ENCODE data around the gene OR2T5.
"Not testable (repeated sequence)": the region's sequence is repeated elsewhere in the genome, so short reads cannot be mapped to it uniquely, and the experiment has no call there.

Gene OR2T5

DNA sequence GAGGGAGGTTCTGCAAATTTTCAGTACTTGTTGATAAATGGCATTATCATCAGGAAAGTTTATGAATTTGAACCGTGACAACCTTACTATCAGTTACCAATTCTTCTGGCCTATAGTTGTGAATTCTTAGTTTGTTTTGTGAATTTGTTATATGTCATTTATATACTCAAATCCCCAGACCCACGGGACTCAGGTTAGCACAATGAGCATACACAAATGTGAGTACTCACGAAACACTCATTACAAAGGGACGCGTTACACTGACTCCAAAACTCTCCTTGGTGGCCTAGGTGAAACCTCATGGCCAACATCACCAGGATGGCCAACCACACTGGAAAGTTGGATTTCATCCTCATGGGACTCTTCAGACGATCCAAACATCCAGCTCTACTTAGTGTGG is at the start of gene OR2T5:
TSS of gene OR2T5 (plus strand) at position 301 of the 400 bp plus-strand sequence. CDS start at position 301, 0 bp downstream.
- not testable (repeated sequence) for DNase-seq

DNA sequence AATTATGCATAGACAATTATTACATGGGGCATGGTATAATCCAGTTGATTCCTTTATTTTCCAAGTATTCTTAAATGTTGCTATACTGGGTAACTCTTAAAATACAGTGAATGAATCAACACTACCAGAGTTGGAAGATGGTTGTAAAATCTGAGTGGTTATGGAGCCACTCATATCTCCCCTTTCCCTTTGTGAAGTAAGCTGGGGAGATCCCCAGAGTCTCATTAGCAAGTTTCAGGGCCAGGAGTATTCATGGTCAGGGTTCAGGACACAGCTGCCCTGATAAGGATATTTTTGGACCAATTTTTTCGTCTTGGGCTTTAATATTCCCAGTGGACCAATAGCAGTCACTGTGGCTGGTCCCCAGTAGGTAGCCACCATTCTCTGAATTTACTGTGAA is 49.7 kb upstream of the OR2T5 start:
- not testable (repeated sequence) for DNase-seq

DNA sequence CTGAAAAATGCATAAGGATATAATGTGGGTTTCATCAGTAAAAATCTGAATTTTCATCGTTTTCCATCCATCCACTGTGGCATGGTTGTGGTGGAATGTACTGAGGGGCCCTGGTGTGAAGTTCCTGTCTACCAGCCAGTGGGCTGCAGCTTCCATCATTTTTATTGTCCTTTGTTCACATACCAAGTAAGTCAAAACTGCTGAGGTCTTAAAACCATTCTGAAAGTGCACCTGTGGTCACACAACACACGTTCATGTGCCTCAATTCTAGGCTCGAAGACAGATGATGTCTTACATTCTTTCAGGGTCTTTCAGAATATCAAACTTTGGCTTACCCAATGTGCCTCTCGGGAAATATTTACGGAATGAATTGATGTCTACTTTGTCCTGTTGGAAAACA is 49.1 kb upstream of the OR2T5 start:
- not testable (repeated sequence) for DNase-seq

DNA sequence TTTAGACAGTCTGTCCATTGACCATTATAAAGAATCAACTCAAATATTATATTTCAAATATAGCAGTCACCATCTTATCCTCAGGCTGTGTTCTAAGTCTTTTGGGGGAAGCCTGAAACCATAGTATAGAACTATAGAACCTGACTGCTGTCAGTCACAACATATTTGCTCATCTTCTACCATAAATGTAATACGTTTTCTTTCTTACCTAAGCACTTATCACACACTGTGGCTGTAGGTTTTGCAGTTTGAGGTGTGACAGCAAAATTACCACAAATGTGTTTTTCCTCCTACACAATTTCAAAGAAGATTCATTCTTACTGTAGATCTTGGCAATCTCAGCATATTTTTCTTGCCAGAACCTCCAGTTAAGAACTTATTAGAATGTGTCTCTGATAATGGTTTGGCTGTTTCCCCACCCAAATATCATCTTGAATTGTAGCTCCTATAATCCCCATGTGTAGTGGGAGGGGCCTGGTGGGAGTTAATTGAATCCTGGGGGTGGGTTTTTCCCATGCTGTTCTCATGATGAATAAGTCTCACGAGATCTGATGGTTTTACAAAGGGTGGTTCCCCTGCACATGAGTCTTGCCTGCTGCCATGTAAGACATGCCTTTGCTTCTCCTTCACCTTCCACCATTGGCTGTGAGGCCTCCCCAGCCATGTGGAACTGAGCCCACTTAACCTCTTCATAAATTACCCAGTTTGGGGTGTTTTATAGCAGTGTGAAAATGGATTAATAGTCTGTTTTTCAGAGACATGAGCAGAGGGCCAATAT is 45.7 kb upstream of the OR2T5 start:
- DNase-seq = not testable (repeated sequence)

DNA sequence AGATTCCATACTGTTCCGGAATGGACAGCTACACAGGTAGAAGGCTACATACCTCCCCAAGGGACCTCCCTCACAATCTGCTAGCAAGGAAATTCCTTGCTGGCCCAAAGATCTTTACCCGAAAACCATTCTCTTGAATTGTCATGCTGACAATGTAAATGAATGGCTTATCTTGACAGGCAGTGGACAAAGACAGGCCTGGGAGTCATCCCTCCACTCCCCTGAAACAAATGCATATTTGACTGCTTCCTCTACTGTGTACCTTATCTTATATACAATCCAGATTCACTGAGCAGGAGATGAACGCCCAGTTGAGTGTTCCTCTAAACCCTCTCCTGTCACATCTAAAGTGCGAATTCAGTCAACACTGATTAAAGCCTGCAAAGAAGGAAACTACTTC is 43.8 kb upstream of the OR2T5 start:
- DNase-seq = not testable (repeated sequence)

DNA sequence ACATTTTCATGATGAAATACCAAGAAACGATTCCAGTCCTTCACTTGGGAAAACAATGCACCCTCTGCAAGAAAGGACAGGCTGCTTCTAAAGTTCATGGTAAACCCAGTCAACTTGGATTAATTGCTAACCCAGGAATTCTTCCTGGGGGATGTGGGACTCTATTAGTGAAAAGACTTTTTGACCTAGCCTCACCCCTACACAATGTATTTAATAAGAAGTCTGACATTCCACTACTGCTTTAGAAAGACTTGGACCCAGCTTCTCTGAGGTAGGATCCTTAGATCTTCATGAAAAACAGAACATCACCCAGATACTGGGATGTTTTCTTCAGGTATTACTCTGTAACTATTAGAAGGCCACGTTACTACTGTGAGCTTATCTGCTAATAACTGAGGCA is 43.0 kb upstream of the OR2T5 start, which contains the start of gene OR2T2:
TSS of gene OR2T2 (plus strand) at position 239 of the 400 bp plus-strand sequence. CDS start 7,161 bp downstream, outside the sequence.
- not testable (repeated sequence) for DNase-seq

DNA sequence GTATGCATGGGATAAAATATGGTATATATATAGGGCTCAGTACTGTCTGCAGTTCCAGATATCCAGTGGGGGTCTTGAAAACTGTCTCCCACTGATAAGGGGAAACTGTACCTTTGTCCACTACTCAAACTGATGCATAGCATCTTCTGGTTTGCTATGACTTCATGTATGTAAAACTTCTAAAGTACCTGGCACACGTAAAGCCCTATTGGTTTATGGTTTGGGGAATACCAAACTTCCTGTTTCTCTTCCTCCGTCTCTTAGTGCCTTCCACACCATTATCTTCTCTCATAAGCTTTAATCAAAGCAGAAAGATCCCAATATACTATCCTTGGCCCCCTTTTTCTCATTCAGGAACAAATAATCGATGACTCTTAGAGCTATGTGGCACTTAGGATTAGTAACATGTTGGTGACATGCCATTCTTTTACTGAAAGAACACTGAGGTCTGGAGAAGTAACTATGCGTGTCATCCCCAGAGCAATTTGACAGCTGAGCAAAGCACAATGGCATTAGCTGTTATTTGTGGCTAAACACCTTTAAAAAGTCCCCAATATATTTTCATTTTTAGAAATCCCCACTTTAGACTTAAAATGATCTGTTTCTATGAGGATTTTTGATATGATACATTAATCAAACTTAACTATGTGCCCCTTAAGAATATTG is 39.8 kb upstream of the OR2T5 start:
- DNase-seq = not testable (repeated sequence)

DNA sequence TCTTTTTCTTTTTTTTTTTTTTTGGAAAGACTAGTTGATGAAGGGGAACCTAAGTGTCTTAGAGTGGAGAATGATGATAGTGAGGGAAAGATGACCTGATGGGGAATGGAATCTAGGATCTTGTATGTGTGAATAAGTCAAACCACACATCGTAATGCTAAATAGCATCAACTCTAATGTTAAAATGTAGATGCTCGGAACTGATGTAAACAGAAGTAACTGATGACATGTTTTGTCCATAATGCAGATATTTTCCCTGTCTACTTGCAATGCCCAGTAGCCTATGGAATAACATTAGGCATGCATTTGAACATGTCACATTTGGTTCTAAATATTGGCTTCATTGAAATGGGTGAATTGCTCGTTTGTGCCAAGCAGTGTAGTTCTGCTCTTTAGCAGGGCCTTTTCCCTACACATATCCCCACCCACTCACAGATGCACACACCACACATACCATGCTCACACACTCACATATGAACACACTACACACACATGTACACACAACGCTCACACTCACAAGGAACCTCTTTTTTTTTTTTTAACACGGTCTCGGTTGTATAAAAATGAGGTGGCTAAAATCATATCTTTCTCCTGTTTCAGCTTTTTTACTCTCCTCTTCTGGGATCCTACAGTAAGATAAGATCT is 38.4 kb upstream of the OR2T5 start:
- not testable (repeated sequence) for DNase-seq

GRCh38 chr1:248450466-248451145 is 37.8 kb upstream of the OR2T5 start:
- DNase-seq = not testable (repeated sequence)

- not testable (repeated sequence) for DNase-seq
Measured at GRCh38 chr1:248453619-248454018, 34.8 kb upstream of the OR2T5 start.

- not testable (repeated sequence) for DNase-seq
Measured at GRCh38 chr1:248455045-248455444, 33.3 kb upstream of the OR2T5 start.

- not testable (repeated sequence) for DNase-seq
Measured at GRCh38 chr1:248456635-248457034, 31.8 kb upstream of the OR2T5 start.

DNA sequence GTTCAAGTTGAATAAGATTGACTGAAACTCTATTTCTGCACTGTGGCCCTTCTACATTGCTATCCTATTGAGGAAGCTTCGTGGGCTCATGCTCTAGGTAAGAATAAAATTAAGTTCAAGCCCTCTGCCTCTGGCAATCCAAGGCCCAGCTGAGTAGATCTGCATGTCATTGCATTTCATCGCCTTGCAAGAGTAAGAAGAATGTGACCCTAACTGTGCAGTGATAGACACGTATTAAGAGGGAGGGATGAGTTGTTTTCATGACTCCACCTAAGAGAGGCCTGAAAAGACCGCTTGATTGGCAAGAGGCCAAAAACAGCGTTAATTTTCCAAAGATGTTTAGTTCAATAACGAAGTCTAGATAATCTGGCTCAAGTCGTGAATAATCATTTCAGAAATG is 29.3 kb upstream of the OR2T5 start:
- DNase-seq = not testable (repeated sequence)

GRCh38 chr1:248471154-248471553 is 17.2 kb upstream of the OR2T5 start:
- DNase-seq = no peak

- DNase-seq = not testable (repeated sequence)
Measured at GRCh38 chr1:248472111-248472510, 16.3 kb upstream of the OR2T5 start.

DNA sequence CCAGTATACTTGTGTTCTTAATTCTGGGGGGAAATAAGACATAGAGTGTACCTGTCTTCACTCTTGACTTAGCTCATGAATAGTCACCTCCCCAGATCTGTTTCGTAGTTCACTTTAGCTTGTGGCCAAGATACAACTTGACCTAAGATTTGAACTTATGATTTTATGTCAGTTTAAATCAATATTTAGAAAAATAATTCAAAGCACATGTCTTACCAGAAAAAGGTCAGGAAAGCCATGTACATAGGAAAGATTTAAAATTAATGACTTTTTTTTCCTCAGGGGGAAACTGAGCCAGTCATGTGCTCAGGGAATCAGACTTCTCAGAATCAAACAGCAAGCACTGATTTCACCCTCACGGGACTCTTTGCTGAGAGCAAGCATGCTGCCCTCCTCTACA is 15.3 kb upstream of the OR2T5 start, which contains the start of gene OR2T3:
TSS of gene OR2T3 (plus strand) at position 301 of the 400 bp plus-strand sequence. CDS start at position 301, 0 bp downstream.
- not testable (repeated sequence) for DNase-seq

DNA sequence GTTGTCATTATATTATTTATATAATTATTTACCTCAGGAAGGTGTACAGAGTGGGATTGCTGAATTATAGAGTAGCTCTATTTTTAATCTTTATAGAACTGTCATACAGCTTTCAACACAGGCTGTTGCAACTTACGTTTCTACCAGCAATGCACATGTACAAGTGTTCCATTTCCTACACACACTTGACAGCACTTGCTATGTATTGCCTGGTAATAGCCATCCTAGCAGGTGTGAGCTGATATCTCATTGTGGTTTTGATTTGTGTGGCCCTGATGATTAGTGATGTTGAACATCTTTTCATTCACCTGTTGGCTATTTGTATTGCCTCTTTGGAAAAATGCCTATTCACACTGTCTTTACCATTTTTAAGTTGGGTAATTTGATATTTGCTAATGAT is 12.7 kb upstream of the OR2T5 start:
- not testable (repeated sequence) for DNase-seq

DNA sequence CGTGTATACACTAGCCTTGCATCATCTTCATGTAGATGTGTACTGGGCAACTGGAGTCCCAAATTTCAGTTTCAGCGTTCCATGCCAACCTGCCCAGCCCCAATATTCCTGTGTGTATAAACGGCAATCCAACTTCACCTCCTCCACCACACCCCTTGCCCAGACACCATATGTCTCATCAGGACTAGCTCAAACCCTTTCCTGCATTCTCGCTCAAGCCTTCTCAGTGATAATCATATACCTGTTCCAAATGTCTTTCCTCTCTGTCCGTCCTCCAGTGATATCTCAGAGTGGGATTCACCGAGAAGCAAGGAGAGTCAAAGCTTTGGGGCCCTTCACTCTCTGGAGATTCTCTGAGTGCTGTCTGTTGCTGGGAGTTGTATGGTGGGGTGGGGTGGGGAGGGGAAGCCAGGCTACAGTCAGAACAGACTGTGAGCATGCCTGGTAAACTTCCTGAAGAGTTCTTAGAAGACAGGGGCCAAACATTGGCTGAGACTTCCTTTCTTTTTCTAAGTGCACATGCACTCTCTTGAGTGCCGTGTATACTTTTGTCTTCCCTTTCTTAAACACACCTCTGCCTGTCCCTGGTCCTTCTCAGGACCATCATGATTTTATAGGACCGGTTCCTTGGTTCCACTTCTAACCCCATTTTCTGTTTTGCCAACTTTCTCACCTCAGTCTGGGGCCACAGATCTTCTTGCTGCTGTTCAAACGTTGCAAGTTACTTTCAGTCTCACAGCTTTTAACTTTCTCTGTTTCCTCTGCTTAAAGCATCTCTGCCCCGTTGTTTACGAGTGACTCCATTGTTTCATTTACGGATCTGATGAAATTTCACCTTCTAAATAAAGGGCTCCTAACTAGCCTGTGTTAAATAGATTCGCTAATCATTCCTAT is 6.5 kb upstream of the OR2T5 start:
- DNase-seq = not testable (repeated sequence)

- not testable (repeated sequence) for DNase-seq
Measured at GRCh38 chr1:248496661-248497060, 8.3 kb downstream of the OR2T5 start.

GRCh38 chr1:248500305-248501035 is 12.1 kb downstream of the OR2T5 start:
- not testable (repeated sequence) for DNase-seq

- DNase-seq = not testable (repeated sequence)
Measured at GRCh38 chr1:248507773-248508172, 19.4 kb downstream of the OR2T5 start, which contains the start of gene OR2G6. OR2G6 (plus strand) TSS chr1:248508073; CDS start chr1:248521647, 13,574 bp downstream.
